ENCODE data around the gene SALL4.

DNA sequence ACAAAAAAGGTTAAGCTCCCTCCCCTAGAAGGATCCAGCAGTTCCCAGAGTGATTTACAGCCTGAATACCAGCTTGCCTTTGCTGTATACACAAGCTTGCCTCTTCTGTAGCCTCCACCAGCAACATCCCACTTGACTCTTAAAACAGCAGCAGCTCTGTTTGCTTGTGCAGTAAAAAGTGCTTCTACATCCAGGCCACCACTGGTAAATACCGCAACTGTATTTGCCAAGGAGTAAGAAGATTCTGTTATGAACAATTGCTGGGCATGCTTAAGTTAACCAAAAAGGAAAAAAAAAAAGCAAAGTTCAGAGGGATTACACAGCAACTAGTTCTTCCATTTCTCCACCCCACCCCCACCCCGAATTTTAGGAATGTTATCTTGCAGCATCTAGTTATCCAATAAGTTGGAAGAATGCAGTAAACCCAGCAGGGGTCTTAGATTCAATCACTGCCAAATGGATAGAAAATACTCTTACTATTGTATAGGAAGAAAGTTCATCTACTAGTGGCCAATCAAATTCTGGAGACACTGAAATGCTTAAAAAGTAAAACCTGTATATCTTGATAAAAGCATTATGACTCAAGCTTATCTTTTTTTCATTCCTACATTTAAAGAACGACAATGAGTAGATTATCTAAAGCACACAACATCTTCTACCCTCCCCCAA lies 4.8 kb downstream of the SALL4 start:
- TF ChIP-seq RAD21 (IDR thresholded peaks at IDR 0.05) (no peak), ZBTB33 (IDR thresholded peaks at IDR 0.05) (no peak), JUND (IDR thresholded peaks at IDR 0.05) (no peak), REST (IDR thresholded peaks at IDR 0.05) (no peak), SP1 (IDR thresholded peaks at IDR 0.05) (no peak), GABPA (IDR thresholded peaks at IDR 0.05 in 1 of 2, conservative IDR thresholded peaks at IDR 0.05 in 1 of 2) (no peak), FOXA1 (IDR thresholded peaks at IDR 0.05) (no peak), EGR1 (IDR thresholded peaks at IDR 0.05; ENCODE audit: low read depth in 2 of 2) (no peak), YY1 (IDR thresholded peaks at IDR 0.05) (no peak), TAF1 (conservative IDR thresholded peaks at IDR 0.05) (no peak), NR2F2 (IDR thresholded peaks at IDR 0.05) (no peak)
- TF ChIP-seq, protein P1, sequence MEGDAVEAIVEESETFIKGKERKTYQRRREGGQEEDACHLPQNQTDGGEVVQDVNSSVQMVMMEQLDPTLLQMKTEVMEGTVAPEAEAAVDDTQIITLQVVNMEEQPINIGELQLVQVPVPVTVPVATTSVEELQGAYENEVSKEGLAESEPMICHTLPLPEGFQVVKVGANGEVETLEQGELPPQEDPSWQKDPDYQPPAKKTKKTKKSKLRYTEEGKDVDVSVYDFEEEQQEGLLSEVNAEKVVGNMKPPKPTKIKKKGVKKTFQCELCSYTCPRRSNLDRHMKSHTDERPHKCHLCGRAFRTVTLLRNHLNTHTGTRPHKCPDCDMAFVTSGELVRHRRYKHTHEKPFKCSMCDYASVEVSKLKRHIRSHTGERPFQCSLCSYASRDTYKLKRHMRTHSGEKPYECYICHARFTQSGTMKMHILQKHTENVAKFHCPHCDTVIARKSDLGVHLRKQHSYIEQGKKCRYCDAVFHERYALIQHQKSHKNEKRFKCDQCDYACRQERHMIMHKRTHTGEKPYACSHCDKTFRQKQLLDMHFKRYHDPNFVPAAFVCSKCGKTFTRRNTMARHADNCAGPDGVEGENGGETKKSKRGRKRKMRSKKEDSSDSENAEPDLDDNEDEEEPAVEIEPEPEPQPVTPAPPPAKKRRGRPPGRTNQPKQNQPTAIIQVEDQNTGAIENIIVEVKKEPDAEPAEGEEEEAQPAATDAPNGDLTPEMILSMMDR (IDR thresholded peaks at IDR 0.05; ENCODE audit: low read depth, low read length, missing input control) = no peak
- TF ChIP-seq, protein P2, sequence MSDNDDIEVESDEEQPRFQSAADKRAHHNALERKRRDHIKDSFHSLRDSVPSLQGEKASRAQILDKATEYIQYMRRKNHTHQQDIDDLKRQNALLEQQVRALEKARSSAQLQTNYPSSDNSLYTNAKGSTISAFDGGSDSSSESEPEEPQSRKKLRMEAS (IDR thresholded peaks at IDR 0.05) = no peak
- TF ChIP-seq, protein P3, sequence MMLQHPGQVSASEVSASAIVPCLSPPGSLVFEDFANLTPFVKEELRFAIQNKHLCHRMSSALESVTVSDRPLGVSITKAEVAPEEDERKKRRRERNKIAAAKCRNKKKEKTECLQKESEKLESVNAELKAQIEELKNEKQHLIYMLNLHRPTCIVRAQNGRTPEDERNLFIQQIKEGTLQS (IDR thresholded peaks at IDR 0.05) = no peak
